Measurements from ENCODE around the gene TTN.

- TF ChIP-seq RAD21 (IDR thresholded peaks at IDR 0.05): no peak
- TF ChIP-seq CTCF (IDR thresholded peaks at IDR 0.05; ENCODE audit: low read depth, low read length, missing input control): no peak
- no peak for TF ChIP-seq MAX (IDR thresholded peaks at IDR 0.05)
- TF ChIP-seq REST (IDR thresholded peaks at IDR 0.05): no peak
- no peak for TF ChIP-seq GABPA (IDR thresholded peaks at IDR 0.05 in 1 of 2, conservative IDR thresholded peaks at IDR 0.05 in 1 of 2)
Observed at GRCh38 chr2:178718988-178719387, 88.2 kb downstream of the TTN start.

Data from liver (tissue), 3 donors.